SKM-1 treated with dmso at 0.1 percent for 144 hours (cell line): Measurements from ENCODE around the gene SORL1.

Experiments used
- DNase-seq: peaks from one replicate; lab custom pipeline; 2025; ENCODE audit not compliant: unreplicated experiment; lab: John Stamatoyannopoulos, UW

The SORL1 gene

GRCh38 chr11:121530257-121530656 is 78.1 kb downstream of the SORL1 start:
- DNase-seq: no peak

- no peak for DNase-seq
Observed at GRCh38 chr11:121533601-121534000, 81.5 kb downstream of the SORL1 start.

GRCh38 chr11:121534131-121535093 is 82.3 kb downstream of the SORL1 start:
- no peak for DNase-seq

- DNase-seq: no peak
Observed at GRCh38 chr11:121535129-121535796, 83.1 kb downstream of the SORL1 start.

- DNase-seq: no peak
Observed at GRCh38 chr11:121536126-121536525, 84.0 kb downstream of the SORL1 start.

- DNase-seq: no peak
Observed at GRCh38 chr11:121538054-121538453, 85.9 kb downstream of the SORL1 start.

- DNase-seq: no peak
Observed at GRCh38 chr11:121539000-121539399, 86.9 kb downstream of the SORL1 start.

- DNase-seq: no peak
Observed at GRCh38 chr11:121540627-121541026, 88.5 kb downstream of the SORL1 start.

- DNase-seq: no peak
Observed at GRCh38 chr11:121543836-121544380, 91.8 kb downstream of the SORL1 start.

- no peak for DNase-seq
Observed at GRCh38 chr11:121544956-121545355, 92.8 kb downstream of the SORL1 start.

GRCh38 chr11:121547574-121547973 is 95.5 kb downstream of the SORL1 start:
- no peak for DNase-seq

- no peak for DNase-seq
Observed at GRCh38 chr11:121550247-121551030, 98.3 kb downstream of the SORL1 start.

GRCh38 chr11:121551463-121551862 is 99.3 kb downstream of the SORL1 start:
- no peak for DNase-seq

GRCh38 chr11:121552154-121552553 is 100.0 kb downstream of the SORL1 start:
- DNase-seq: no peak

- no peak for DNase-seq
Observed at GRCh38 chr11:121552644-121553043, 100.5 kb downstream of the SORL1 start.

GRCh38 chr11:121553389-121553788 is 101.3 kb downstream of the SORL1 start:
- DNase-seq: no peak

- DNase-seq: no peak
Observed at GRCh38 chr11:121553806-121554205, 101.7 kb downstream of the SORL1 start.

GRCh38 chr11:121554552-121554951 is 102.4 kb downstream of the SORL1 start:
- no peak for DNase-seq

GRCh38 chr11:121555121-121555520 is 103.0 kb downstream of the SORL1 start:
- no peak for DNase-seq

GRCh38 chr11:121556937-121557336 is 104.8 kb downstream of the SORL1 start:
- DNase-seq: no peak

- DNase-seq: no peak
Observed at GRCh38 chr11:121557348-121557747, 105.2 kb downstream of the SORL1 start.
